Mucosa of stomach (tissue), 1 donor: Measurements from ENCODE around the gene TBC1D13.
"Not testable (repeated sequence)": the region's sequence is repeated elsewhere in the genome, so short reads cannot be mapped to it uniquely, and the experiment has no call there.

Source experiments
- H3K27me3 ChIP-seq: one replicate; pipeline ENCODE4 v1.7.0; 2013; ENCODE audit warnings: mild to moderate bottlenecking, low read length; ENCODE audit not compliant: control insufficient read depth, insufficient read depth
- H3K36me3 ChIP-seq: one replicate; pipeline ENCODE4 v1.7.0; 2013; ENCODE audit warnings: low read length; ENCODE audit not compliant: control insufficient read depth, insufficient read depth
- H3K4me1 ChIP-seq: one replicate; pipeline ENCODE4 v1.7.0; 2013; ENCODE audit warnings: mild to moderate bottlenecking, low read length; ENCODE audit not compliant: control insufficient read depth, insufficient read depth
- H3K4me3 ChIP-seq: one replicate; pipeline ENCODE4 v1.7.0; 2013; ENCODE audit warnings: low read length
- H3K9ac ChIP-seq: one replicate; pipeline ENCODE4 v1.7.0; 2013; ENCODE audit warnings: mild to moderate bottlenecking, low read length, moderate library complexity
- H3K9me3 ChIP-seq: one replicate; pipeline ENCODE4 v1.7.0; 2013; ENCODE audit warnings: mild to moderate bottlenecking, low read length, moderate library complexity; ENCODE audit not compliant: control insufficient read depth
- donor health status: Pancreatic carcinoma.

Gene TBC1D13

DNA sequence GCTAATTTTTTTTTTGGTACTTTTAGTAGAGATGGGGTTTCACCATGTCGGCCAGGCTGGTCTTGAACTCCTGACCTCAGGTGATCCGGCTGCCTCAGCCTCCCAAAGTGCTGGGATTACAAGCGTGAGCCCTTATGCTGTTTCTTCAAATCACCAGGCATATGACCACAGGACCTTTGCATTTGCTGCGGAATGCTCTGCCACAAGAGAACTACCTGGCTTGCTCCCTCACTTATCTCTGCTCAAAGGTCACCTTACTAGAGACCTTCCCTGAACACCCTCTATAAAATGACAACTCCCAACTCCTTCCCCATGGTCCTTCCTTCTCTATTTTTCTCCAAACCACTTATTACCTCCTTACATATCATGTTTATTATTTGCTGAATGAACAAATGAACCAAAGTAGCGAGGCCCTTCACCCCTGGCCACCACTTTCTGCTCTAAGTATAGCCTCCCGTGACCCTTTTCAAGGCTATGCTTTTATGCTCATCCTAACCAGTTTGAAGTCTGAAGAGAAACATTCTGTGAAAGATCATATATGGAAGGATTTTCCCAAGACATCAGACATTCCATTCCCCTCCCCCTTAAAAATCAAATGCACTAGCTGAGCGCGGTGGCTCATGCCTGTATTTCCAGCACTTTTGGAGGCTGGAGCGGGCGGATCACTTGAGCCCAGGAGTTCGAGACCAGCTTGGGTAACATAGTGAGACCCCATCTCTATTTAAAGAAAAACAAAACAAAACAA lies 16.6 kb upstream of the TBC1D13 start:
- H3K9me3 ChIP-seq = no peaks in the 10 kb centered on the region
- H3K9ac ChIP-seq = peak overlapping the region; percentile 98
- H3K4me1 ChIP-seq = peaks cover 14% of the 10 kb centered on the region
- peak overlapping the region; percentile 97 for H3K4me3 ChIP-seq
- no peaks in the 10 kb centered on the region for H3K27me3 ChIP-seq
- H3K36me3 ChIP-seq = peaks cover 6% of the 10 kb centered on the region

GRCh38 chr9:128771094-128771721 lies 15.8 kb upstream of the TBC1D13 start:
- Histone ChIP-seq H3K9ac (peak overlapping the region; percentile 98), H3K4me1 (peaks cover 14% of the 10 kb centered on the region), H3K36me3 (peaks cover 6% of the 10 kb centered on the region), H3K27me3 (no peaks in the 10 kb centered on the region), H3K4me3 (peak overlapping the region; percentile 97), H3K9me3 (no peaks in the 10 kb centered on the region)

- Histone ChIP-seq H3K4me3 (peak within 1 kb of the TSS; percentile 97), H3K9me3 (no peaks in the 10 kb centered on the region), H3K27me3 (no peaks in the 10 kb centered on the region), H3K36me3 (peaks cover 6% of the 10 kb centered on the region), H3K9ac (peak within 1 kb of the TSS; percentile 98), H3K4me1 (peaks cover 14% of the 10 kb centered on the region)
Measured at GRCh38 chr9:128771745-128772519, 15.1 kb upstream of the TBC1D13 start, which contains the start of gene ZER1. Gene ZER1 (minus strand): TSS chr9:128771927. CDS start chr9:128755565, 16,362 bp downstream.

DNA sequence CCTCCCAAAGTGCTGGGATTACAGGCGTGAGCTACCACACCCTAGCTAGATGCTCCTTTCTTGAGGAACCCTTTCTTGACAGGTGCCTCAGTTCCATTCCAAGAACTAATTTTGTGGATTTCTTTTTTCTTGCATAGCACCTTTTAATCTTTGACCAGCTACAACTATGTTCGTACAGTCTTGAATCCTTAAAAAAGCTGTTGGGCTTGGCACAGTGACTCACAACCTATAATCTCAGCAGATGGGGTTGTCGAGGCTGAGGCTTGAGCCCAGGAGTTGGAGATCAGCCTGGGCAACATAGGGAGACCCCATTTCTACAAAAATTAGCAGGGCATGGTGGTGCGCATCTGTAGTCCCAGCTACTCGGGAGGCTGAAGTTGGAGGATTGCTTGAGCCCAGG lies 14.0 kb upstream of the TBC1D13 start:
- Histone ChIP-seq H3K9ac (no peak overlapping the region), H3K27me3 (no peaks in the 10 kb centered on the region), H3K4me1 (peaks cover 14% of the 10 kb centered on the region), H3K9me3 (no peaks in the 10 kb centered on the region), H3K36me3 (no peaks in the 10 kb centered on the region), H3K4me3 (no peak overlapping the region)

DNA sequence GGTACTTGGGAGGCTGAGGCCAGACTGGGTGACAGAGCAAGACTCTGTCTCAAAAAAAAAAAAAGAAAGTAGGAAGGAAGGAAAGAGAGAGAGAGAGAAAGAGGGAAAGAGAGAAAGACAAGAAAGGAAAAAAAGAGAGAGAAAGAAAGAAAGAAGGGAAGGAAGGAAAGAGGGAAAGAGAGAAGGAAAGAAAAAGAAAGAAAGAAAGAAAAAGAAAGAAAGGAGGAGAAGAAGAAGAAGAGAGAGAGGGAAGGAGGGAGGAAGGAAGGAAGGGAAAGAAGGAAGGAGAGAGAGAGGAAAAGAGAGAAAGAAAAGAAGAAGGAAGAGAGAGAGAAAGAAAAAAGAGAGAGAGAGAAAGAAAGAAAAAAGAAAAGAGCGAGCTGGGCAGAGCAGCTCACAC lies 12.2 kb upstream of the TBC1D13 start:
- H3K4me3 ChIP-seq = no peak overlapping the region
- H3K27me3 ChIP-seq = no peaks in the 10 kb centered on the region
- H3K4me1 ChIP-seq = peaks cover 14% of the 10 kb centered on the region
- H3K36me3 ChIP-seq = no peaks in the 10 kb centered on the region
- H3K9me3 ChIP-seq = no peaks in the 10 kb centered on the region
- H3K9ac ChIP-seq = no peak overlapping the region

GRCh38 chr9:128780093-128780492 lies 7.0 kb upstream of the TBC1D13 start:
- H3K4me3 ChIP-seq, H3K4me1 ChIP-seq, H3K9ac ChIP-seq, H3K36me3 ChIP-seq, H3K9me3 ChIP-seq, H3K27me3 ChIP-seq: not testable (repeated sequence)

GRCh38 chr9:128781187-128782070 lies 5.6 kb upstream of the TBC1D13 start:
- Histone ChIP-seq H3K36me3 (no peaks in the 10 kb centered on the region), H3K4me1 (peaks cover 2% of the 10 kb centered on the region), H3K9ac (no peak overlapping the region), H3K27me3 (no peaks in the 10 kb centered on the region), H3K4me3 (no peak overlapping the region), H3K9me3 (no peaks in the 10 kb centered on the region)

DNA sequence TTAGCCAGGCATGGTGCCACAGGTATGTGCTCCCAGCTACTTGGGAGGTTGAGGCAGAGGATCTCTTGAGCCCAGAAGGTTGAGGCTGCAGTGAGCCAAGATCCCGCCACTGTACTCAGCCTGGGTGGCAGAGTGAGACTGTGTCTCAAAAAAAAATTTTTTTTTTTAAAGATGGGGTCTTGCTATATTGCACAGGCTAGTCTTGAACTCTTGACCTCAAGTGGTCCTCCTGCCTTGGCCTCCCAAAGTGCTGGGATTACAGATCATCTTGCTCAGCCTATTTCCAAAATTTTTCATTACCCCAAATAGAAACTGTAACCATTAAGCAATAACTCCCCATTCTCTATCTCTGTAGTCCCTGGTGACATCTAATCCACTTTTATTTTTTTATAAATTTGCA lies 4.4 kb upstream of the TBC1D13 start:
- H3K4me1 ChIP-seq = peaks cover 6% of the 10 kb centered on the region
- H3K27me3 ChIP-seq = no peaks in the 10 kb centered on the region
- no peaks in the 10 kb centered on the region for H3K9me3 ChIP-seq
- H3K36me3 ChIP-seq = no peaks in the 10 kb centered on the region
- H3K4me3 ChIP-seq = no peak overlapping the region
- no peak overlapping the region for H3K9ac ChIP-seq

- Histone ChIP-seq H3K27me3 (no peaks in the 10 kb centered on the region), H3K4me3 (no peak overlapping the region), H3K9me3 (no peaks in the 10 kb centered on the region), H3K9ac (no peak overlapping the region), H3K36me3 (no peaks in the 10 kb centered on the region), H3K4me1 (peaks cover 13% of the 10 kb centered on the region)
Measured at GRCh38 chr9:128785427-128785826, 1.6 kb upstream of the TBC1D13 start.

DNA sequence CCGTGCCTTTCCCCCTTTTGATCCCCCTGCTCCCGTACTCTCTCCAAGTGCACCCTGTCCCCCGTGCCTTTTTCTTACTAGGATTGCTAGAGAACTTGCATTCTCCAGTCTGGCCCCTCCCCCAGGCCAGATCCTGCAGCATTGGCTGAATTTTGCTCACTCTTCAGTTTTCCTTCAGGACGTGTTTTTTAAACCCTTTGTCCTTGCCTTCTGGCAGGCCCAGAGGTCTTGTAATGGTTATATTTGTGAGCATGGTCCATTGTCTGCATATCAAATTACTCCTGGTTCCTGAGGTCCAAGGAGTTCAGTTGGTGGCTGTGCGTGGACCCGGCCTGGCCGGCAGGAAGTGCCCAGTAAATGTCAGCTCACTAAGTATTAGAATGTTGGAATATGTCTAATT lies 606 bp downstream of the TBC1D13 start:
- H3K27me3 ChIP-seq = no peaks in the 10 kb centered on the region
- H3K4me3 ChIP-seq = peak overlapping the region; percentile 45
- H3K36me3 ChIP-seq = no peaks in the 10 kb centered on the region
- no peaks in the 10 kb centered on the region for H3K9me3 ChIP-seq
- peaks cover 13% of the 10 kb centered on the region for H3K4me1 ChIP-seq
- peak overlapping the region; percentile 80 for H3K9ac ChIP-seq

GRCh38 chr9:128788445-128788844 lies 1.4 kb downstream of the TBC1D13 start:
- peaks cover 2% of the 10 kb centered on the region for H3K36me3 ChIP-seq
- peaks cover 13% of the 10 kb centered on the region for H3K4me1 ChIP-seq
- H3K27me3 ChIP-seq = no peaks in the 10 kb centered on the region
- H3K4me3 ChIP-seq = no peak overlapping the region
- no peaks in the 10 kb centered on the region for H3K9me3 ChIP-seq
- peak overlapping the region; percentile 80 for H3K9ac ChIP-seq
